BLaER1 treated with 17β-estradiol and CSF1 and Interleukin-3, amounts not matched to agents 10 nM and 100 nM (cell line): Measurements from ENCODE around the gene CANT1.

ENCODE experiments used
- H3K27ac ChIP-seq, 11 experiments: shearing (Covaris generic); formaldehyde crosslinking; 2 replicates each; pipeline ENCODE4 v1.8.1; 2022
- H3K27me3 ChIP-seq, 11 experiments: shearing (Covaris generic); formaldehyde crosslinking; 2 replicates each; pipeline ENCODE4 v1.8.1; 2022
- H3K36me3 ChIP-seq, 11 experiments: shearing (Covaris generic); formaldehyde crosslinking; 2 replicates each; pipeline ENCODE4 v1.8.1; 2022
- H3K4me1 ChIP-seq, 10 experiments: shearing (Covaris generic); formaldehyde crosslinking; 2 replicates each; pipeline ENCODE4 v1.8.1; 2022
- H3K4me2 ChIP-seq, 11 experiments: shearing (Covaris generic); formaldehyde crosslinking; 2 replicates each; pipeline ENCODE4 v1.8.1; 2022
- H3K4me3 ChIP-seq, 10 experiments: shearing (Covaris generic); formaldehyde crosslinking; 2 replicates each; pipeline ENCODE4 v1.8.1; 2022
- H3K9ac ChIP-seq, 11 experiments: shearing (Covaris generic); formaldehyde crosslinking; 2 replicates each; pipeline ENCODE4 v1.8.1; 2022
- H3K9me3 ChIP-seq, 11 experiments: shearing (Covaris generic); formaldehyde crosslinking; replicated peaks in 1 of 11; 2 replicates each; pipeline ENCODE4 v1.8.1; 2022
- H4K20me1 ChIP-seq, 11 experiments: shearing (Covaris generic); formaldehyde crosslinking; 2 replicates each; pipeline ENCODE4 v1.8.1; 2022
- Cebpa-rat ChIP-seq, 11 experiments: shearing (Covaris generic); IDR thresholded peaks; 2 replicates each; pipeline ENCODE4 v1.8.1; 2022

The CANT1 gene

DNA sequence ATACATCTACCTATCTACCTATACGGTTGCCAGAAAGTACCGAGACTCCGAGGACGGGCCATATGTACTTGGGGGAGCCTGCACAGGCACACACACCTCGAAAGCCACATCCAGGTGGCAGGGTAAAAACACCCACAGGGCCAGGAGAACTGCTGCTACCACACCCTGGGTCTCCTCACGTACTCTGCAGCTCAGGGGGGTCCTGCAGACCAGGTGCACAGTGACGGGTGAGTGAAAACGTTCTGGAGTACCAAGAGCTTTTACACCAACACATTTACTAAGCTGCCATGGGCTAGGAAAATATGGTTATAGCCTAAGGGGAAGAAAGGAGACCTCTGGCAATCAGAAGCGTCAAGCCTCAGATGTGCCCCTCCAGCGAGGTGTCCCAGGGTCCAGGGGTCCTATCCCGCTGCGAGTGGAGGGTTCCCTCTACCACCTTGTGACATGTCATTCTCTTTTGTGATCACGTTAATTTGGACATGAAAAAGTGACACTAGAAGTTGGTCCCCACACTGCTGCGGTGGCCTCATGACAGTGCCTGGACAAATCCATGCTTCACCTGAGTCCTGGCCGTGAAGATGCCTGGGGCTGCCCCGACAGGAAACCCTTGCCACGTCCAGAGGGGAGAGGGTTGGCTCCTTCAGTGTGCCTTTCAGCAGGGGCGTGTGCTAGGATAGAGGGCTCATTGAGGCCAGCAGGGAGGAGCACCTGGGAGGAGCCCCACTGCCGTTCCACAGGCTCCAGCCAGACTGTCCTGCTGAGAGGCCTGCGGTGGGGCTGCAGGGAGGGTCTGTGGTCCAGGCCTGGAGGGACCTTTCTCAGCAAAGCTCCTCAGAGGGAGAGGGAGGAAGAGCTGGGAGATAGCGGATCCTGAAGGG lies 1.8 kb downstream of the CANT1 start:
- Histone ChIP-seq H3K36me3 (peaks cover 14 to 39% (median 24%) of the 10 kb centered on the region in 11 experiments), H4K20me1 (peaks cover 42 to 53% (median 51%) of the 10 kb centered on the region in 11 experiments; a peak in 21 of 22 replicates), H3K4me3 (peak overlapping the region; percentile 86 to 97 (median 92); a peak in 16 of 20 replicates), H3K4me2 (peak overlapping the region; percentile 93 to 100 (median 97)), H3K27me3 (no peaks in the 10 kb centered on the region), H3K9me3 (peaks cover 0 to 6% (median 2%) of the 10 kb centered on the region in 11 experiments; a peak in 11 of 22 replicates), H3K4me1 (peaks cover 49 to 61% (median 51%) of the 10 kb centered on the region in 10 experiments), H3K9ac (peak overlapping the region; percentile 95 to 99 (median 97)), H3K27ac (peak overlapping the region in 8 of 11 experiments; percentile 3 to 98 (median 92); a peak in 5 of 22 replicates)
- TF ChIP-seq Cebpa-rat (IDR thresholded peaks at IDR 0.05), result no peak

DNA sequence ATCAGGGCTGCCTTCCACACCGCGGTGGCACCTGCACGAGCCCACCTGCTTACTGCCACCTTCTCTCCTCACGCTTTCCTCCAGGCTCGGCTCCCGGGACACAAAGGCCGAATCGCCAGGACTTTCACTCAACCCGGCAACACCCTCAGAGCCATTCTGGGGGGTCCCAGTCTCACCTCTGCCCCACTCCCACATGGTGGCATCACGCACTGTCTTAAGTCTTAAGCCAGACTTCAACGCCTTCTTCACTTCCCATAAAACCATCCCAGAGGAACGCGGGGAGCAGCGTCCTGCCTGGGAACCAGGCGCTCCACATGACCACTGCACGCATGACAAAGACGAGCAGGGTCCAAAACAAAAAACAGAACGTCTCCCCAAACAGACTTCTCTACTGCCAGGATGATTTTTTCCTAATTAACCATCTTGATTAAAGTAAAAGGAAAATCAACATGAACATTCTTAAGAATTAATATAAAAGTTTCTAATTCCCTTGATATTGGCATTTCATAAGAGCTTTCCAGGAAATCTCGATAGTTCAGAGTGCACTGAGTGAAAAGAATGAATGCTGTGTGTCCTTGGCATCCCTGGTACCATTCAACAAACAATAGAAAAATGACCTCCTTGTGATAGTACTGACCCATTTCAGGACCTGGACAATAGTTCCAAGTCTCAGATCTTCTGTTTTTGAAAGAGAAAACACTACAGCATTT lies 2.6 kb downstream of the CANT1 start:
- Histone ChIP-seq H3K4me1 (peaks cover 49 to 59% (median 52%) of the 10 kb centered on the region in 10 experiments), H3K27ac (0 out of 22 replicates have a peak overlapping the region, but pooled peaks of 1 of the 11 experiments have one; percentile 3), H3K36me3 (peaks cover 19 to 47% (median 30%) of the 10 kb centered on the region in 11 experiments), H4K20me1 (peaks cover 50 to 61% (median 59%) of the 10 kb centered on the region in 11 experiments; a peak in 21 of 22 replicates), H3K9me3 (no peaks in the 10 kb centered on the region), H3K4me3 (peak overlapping the region in 1 of 10 experiments; percentile 93; a peak in 1 of 20 replicates), H3K4me2 (peak overlapping the region; percentile 93 to 100 (median 97)), H3K9ac (peak overlapping the region; percentile 44 to 99 (median 97); a peak in 12 of 22 replicates), H3K27me3 (no peaks in the 10 kb centered on the region)
- TF ChIP-seq Cebpa-rat (IDR thresholded peaks at IDR 0.05), result no peak

DNA sequence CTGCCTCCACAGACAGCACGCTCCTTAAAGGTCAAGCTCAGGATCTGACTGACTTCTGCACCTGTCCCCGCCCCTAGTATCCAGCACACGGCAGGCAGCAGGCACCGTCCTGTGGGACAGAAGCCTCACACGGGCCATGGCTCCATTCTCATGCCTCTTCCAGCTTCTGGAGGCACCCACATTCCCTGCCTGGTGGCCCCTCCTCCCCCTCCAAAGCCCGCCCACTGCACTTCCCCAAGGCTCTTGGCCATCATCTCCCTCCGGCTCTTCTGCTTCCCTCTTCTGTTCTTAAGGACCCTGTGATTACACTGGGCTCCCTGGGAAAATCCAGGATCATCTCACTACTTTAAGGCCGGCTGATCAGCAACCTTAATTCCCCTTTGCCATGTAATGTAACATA lies 3.5 kb downstream of the CANT1 start:
- H3K9ac ChIP-seq, result peak overlapping the region in 9 of 11 experiments; percentile 1 to 58 (median 31); a peak in 6 of 22 replicates
- H3K27me3 ChIP-seq, result no peaks in the 10 kb centered on the region
- peaks cover 46 to 59% (median 49%) of the 10 kb centered on the region in 10 experiments for H3K4me1 ChIP-seq
- no peak for TF ChIP-seq Cebpa-rat (IDR thresholded peaks at IDR 0.05)
- H3K9me3 ChIP-seq, result no peaks in the 10 kb centered on the region
- H3K4me3 ChIP-seq, result no peak overlapping the region
- peaks cover 59 to 70% (median 68%) of the 10 kb centered on the region in 11 experiments; a peak in 21 of 22 replicates for H4K20me1 ChIP-seq
- H3K27ac ChIP-seq, result peak overlapping the region in 1 of 11 experiments; percentile 21; a peak in 1 of 22 replicates
- H3K4me2 ChIP-seq, result peak overlapping the region; percentile 52 to 99 (median 96)
- H3K36me3 ChIP-seq, result peaks cover 21 to 56% (median 37%) of the 10 kb centered on the region in 11 experiments

DNA sequence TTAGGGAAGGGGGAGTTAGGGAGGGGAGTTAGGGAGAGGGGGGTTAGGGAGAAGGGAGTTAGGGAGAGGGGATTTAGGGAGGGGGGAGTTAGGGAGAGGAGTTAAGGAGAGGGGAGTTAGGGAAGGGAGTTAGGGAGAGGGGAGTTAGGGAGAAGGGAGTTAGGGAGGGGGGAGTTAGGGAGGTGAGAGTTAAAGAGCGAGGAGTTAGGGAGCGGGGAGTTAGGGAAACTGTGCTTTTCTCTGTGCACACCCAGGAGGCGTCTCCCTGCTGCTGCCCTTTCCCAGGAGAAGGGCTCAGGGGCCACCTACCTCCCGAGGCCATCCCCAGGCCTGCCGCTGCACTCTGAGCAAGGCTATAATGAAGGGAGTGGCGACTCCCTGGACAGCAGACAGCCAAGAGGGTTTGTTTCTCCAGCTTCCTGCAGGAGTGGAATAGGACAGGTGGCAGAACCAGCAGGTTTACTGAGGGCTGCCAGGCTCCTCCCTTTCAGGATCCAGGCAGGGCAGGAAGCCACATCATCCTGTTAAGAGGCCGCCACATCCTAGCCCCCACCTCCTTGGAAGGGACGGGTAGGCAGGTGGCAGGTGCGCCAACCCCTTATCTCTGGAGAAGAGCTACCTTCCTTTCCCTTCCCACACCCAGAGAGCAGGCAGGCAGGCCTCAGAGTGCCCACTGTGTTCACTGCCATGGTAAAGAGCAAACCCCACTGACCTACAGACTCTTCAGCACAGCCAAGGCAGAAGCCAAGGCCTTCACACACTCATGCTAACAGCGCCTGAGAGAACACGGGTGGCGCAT lies 4.3 kb downstream of the CANT1 start:
- peaks cover 67 to 78% (median 76%) of the 10 kb centered on the region in 11 experiments; a peak in 21 of 22 replicates for H4K20me1 ChIP-seq
- H3K9ac ChIP-seq, result peak overlapping the region in 9 of 11 experiments; percentile 1 to 58 (median 31); a peak in 6 of 22 replicates
- H3K27me3 ChIP-seq, result no peaks in the 10 kb centered on the region
- peaks cover 26 to 64% (median 45%) of the 10 kb centered on the region in 11 experiments for H3K36me3 ChIP-seq
- H3K4me1 ChIP-seq, result peaks cover 42 to 55% (median 46%) of the 10 kb centered on the region in 10 experiments
- peak overlapping the region in 1 of 11 experiments; percentile 21; a peak in 3 of 22 replicates for H3K27ac ChIP-seq
- no peak for TF ChIP-seq Cebpa-rat (IDR thresholded peaks at IDR 0.05)
- no peak overlapping the region for H3K4me3 ChIP-seq
- H3K9me3 ChIP-seq, result no peaks in the 10 kb centered on the region
- H3K4me2 ChIP-seq, result peak overlapping the region; percentile 52 to 99 (median 96)

DNA sequence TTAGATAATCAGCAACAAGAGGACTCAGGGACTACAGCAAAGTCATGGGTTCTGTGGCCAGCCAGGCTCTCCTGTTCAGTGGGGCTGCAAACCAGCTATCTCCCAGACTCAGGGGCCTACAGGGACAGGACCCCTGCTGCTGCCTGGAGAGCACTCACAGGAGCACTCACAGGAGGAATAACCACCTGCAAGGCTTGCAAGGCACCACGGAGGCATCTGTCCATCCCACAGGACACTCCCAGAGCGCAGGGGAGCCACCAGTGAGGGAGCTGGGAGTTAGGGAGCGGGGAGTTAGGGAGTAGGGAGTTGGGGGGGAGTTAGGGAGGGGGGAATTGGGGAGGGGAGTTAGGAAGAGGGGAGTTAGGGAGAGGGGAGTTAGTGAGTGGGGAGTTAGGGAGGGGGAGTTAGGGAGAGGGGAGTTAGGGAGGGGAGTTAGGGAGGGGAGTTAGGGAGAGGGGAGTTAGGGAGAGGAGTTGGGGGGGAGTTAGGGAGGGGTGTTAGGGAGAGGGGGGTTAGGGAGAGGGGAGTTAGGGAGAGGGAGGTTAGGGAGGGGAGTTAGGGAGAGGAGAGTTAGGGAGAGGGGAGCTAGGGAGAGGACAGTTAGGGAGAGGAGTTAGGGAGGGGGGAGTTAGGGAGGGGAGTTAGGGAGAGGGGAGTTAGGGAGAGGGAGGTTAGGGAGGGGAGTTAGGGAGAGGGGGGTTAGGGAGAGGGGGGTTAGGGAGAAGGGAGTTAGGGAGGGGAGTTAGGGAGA lies 5.7 kb downstream of the CANT1 start:
- peaks cover 38 to 47% (median 38%) of the 10 kb centered on the region in 10 experiments for H3K4me1 ChIP-seq

DNA sequence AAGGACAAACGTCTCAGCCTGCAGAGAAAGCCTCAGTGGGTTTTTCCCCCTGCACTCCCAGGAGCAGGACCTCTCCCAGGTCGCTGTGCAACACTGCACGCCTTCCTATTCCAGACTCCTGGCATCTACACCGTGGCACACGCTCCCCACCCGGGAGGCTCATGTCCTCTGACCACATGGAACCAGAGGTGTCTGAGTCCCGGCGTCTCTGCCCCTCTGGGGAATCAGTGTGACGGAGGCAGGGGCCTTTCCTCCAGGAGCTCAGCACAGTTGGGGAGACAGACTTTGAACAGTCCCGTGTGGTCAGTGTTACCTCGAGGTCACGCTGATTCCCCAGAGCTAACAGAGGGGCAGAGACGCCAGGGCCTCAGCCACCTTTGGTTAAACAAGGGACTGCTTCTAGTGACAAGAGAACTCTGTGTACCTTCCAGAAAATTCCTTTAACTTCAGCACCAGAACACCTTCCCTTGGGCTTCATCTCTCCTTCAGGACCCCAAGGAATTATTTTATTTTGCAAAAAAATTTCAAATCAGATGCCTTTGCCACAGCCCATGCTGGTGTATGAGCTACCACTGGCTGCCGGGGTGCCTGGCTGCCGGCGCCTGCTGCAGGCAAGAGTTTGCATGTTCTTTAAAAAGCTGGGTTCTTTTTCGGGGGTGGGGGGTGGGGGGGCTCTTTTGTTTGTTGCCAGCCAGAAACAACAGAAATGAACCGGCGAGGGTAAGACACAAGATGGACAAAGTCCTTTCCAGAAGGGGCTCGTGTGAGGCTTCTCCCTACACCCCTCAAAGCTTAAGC lies 6.6 kb downstream of the CANT1 start:
- H3K36me3 ChIP-seq, result peaks cover 45 to 84% (median 64%) of the 10 kb centered on the region in 11 experiments
- H3K9me3 ChIP-seq, result no peaks in the 10 kb centered on the region
- no peak overlapping the region for H3K27ac ChIP-seq
- H3K4me2 ChIP-seq, result no peak overlapping the region
- H3K4me1 ChIP-seq, result peaks cover 29 to 39% (median 30%) of the 10 kb centered on the region in 10 experiments
- no peak for TF ChIP-seq Cebpa-rat (IDR thresholded peaks at IDR 0.05)
- no peak overlapping the region for H3K4me3 ChIP-seq
- peaks cover 83 to 88% (median 87%) of the 10 kb centered on the region in 11 experiments; a peak in 21 of 22 replicates for H4K20me1 ChIP-seq
- H3K27me3 ChIP-seq, result no peaks in the 10 kb centered on the region
- H3K9ac ChIP-seq, result 0 out of 22 replicates have a peak overlapping the region, but pooled peaks of 2 of the 11 experiments have one; percentile 9 to 12

More for the DNA sequence above, 5.7 kb downstream of the CANT1 start:
- H3K9ac ChIP-seq, result 0 out of 22 replicates have a peak overlapping the region, but pooled peaks of 1 of the 11 experiments have one; percentile 9
- H3K27me3 ChIP-seq, result no peaks in the 10 kb centered on the region
- H3K27ac ChIP-seq, result no peak overlapping the region
- no peak for TF ChIP-seq Cebpa-rat (IDR thresholded peaks at IDR 0.05)
- no peak overlapping the region for H3K4me2 ChIP-seq
- no peaks in the 10 kb centered on the region for H3K9me3 ChIP-seq
- no peak overlapping the region for H3K4me3 ChIP-seq
- peaks cover 81 to 88% (median 87%) of the 10 kb centered on the region in 11 experiments; a peak in 21 of 22 replicates for H4K20me1 ChIP-seq
- H3K36me3 ChIP-seq, result peaks cover 37 to 78% (median 59%) of the 10 kb centered on the region in 11 experiments

DNA sequence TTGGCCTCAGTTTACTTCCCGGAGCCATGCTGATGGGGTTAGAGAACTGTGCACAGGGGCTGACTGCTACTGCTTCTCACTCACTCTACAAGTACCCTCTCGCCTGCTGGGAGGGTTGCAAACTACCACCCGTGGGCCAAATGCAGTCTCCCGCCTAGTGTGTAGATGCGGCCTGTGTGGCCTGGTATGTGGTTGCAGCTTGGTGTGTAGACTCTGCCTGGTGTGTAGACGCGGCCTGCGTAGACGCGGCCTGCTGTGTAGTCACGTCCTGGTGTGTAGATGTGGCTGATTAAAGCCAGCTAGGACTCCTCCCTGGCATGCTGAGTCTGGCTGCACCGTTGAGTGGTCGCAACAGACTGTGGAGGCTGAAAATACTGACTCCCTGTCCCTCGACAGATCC lies 7.3 kb downstream of the CANT1 start:
- no peak overlapping the region for H3K4me2 ChIP-seq
- no peak overlapping the region for H3K4me3 ChIP-seq
- no peak overlapping the region for H3K27ac ChIP-seq
- peaks cover 22 to 32% (median 23%) of the 10 kb centered on the region in 10 experiments for H3K4me1 ChIP-seq
- H3K27me3 ChIP-seq, result no peaks in the 10 kb centered on the region
- H3K9me3 ChIP-seq, result no peaks in the 10 kb centered on the region
- H4K20me1 ChIP-seq, result peaks cover 82 to 88% (median 87%) of the 10 kb centered on the region in 11 experiments; a peak in 21 of 22 replicates
- peaks cover 44 to 84% (median 64%) of the 10 kb centered on the region in 11 experiments for H3K36me3 ChIP-seq
- TF ChIP-seq Cebpa-rat (IDR thresholded peaks at IDR 0.05), result no peak
- 0 out of 22 replicates have a peak overlapping the region, but pooled peaks of 1 of the 11 experiments have one; percentile 12 for H3K9ac ChIP-seq
